A673 (cell line): ENCODE results near the gene GNA14. TPM values are rescaled to one million over a fixed set of nuclear protein-coding genes. Genes with fewer than 3 reads are reported as not detected.
"Not testable (repeated sequence)": the region's sequence is repeated elsewhere in the genome, so short reads cannot be mapped to it uniquely, and the experiment has no call there.

Experiments
- BruUV-seq: library from RNA; stranded (reverse); fragments of 400-500 nt; replicated peaks from 2 replicates; lab custom pipeline; 2021; lab: Mats Ljungman, UMichigan
- CTCF ChIA-PET: fragments of 300-600 bp; sonication (Branson Sonifier 250); formaldehyde crosslinking; loops from one replicate; lab custom pipeline; 2022; ENCODE audit warnings: antibody characterized with exemption; lab: Charles Lee
- POLR2A ChIA-PET: fragments of 300-600 bp; sonication (Branson Sonifier 250); formaldehyde crosslinking; loops from one replicate; lab custom pipeline; 2022; ENCODE audit warnings: antibody characterized with exemption; ENCODE audit not compliant: low non-redundant PET; lab: Charles Lee
- DNase-seq: peaks from one replicate; pipeline ENCODE4 v3.0.0-alpha.2; 2015; ENCODE audit warnings: low spot score
- H3K27ac ChIP-seq: fragments of 200-600 bp; sonication (generic); 2 replicates; pipeline ENCODE4 v1.5.1; 2016; ENCODE audit warnings: mixed run types, low read depth, mild to moderate bottlenecking, mixed read lengths, antibody characterized with exemption, low read length; ENCODE audit not compliant: poor library complexity, severe bottlenecking
- H3K27me3 ChIP-seq: fragments of 200-600 bp; sonication (generic); replicated peaks from 2 replicates; pipeline ENCODE4 v1.6.1; 2017; ENCODE audit warnings: mixed run types, low read depth, mild to moderate bottlenecking, mixed read lengths, antibody characterized with exemption, low read length; ENCODE audit not compliant: insufficient read depth, poor library complexity
- H3K36me3 ChIP-seq: fragments of 200-600 bp; sonication (generic); 2 replicates; pipeline ENCODE4 v1.6.1; 2016; ENCODE audit warnings: mixed run types, mild to moderate bottlenecking, mixed read lengths, antibody characterized with exemption, low read length; ENCODE audit not compliant: insufficient read depth, poor library complexity, severe bottlenecking
- H3K4me1 ChIP-seq: fragments of 200-600 bp; sonication (generic); 2 replicates; pipeline ENCODE4 v1.6.1; 2017; ENCODE audit warnings: mixed run types, mild to moderate bottlenecking, mixed read lengths, antibody characterized with exemption, low read length; ENCODE audit not compliant: insufficient read depth, poor library complexity, severe bottlenecking
- H3K4me3 ChIP-seq: fragments of 200-600 bp; sonication (generic); 2 replicates; pipeline ENCODE4 v1.5.1; 2016; ENCODE audit warnings: low read depth, mixed run types, mild to moderate bottlenecking, mixed read lengths, low read length; ENCODE audit not compliant: poor library complexity, severe bottlenecking
- H3K9me3 ChIP-seq: fragments of 200-600 bp; sonication (generic); 2 replicates; pipeline ENCODE4 v1.6.1; 2016; ENCODE audit warnings: mixed run types, low read depth, mild to moderate bottlenecking, mixed read lengths, antibody characterized with exemption, low read length; ENCODE audit not compliant: poor library complexity, severe bottlenecking
- CTCF ChIP-seq: fragments of 300-800, 200-600 bp; sonication (generic); conservative IDR thresholded peaks from 2 replicates; pipeline ENCODE4 v1.5.1; 2017; ENCODE audit warnings: low read depth, mild to moderate bottlenecking, antibody characterized with exemption, low read length, moderate library complexity, mixed read lengths
- EZH2 ChIP-seq: fragments of 200-600 bp; sonication (generic); IDR thresholded peaks from 2 replicates; pipeline ENCODE4 v1.6.1; 2017; ENCODE audit warnings: borderline replicate concordance, low read depth, mild to moderate bottlenecking, mixed read lengths, antibody characterized with exemption, low read length; ENCODE audit not compliant: poor library complexity, severe bottlenecking
- intact Hi-C: fragments of 100-400 bp; cut with micrococcal nuclease; formaldehyde crosslinking; loops from one replicate; pipeline ENCODE4 v1.10.0; 2022; ENCODE audit not compliant: unreplicated experiment
- total RNA-seq: library from RNA; stranded (reverse); gene quantifications from 2 replicates; pipeline ENCODE4 v1.2.3, GENCODE V29; 2021

The GNA14 gene
- total RNA-seq, 1 experiment from 2014 or later: 2.7 TPM

DNA sequence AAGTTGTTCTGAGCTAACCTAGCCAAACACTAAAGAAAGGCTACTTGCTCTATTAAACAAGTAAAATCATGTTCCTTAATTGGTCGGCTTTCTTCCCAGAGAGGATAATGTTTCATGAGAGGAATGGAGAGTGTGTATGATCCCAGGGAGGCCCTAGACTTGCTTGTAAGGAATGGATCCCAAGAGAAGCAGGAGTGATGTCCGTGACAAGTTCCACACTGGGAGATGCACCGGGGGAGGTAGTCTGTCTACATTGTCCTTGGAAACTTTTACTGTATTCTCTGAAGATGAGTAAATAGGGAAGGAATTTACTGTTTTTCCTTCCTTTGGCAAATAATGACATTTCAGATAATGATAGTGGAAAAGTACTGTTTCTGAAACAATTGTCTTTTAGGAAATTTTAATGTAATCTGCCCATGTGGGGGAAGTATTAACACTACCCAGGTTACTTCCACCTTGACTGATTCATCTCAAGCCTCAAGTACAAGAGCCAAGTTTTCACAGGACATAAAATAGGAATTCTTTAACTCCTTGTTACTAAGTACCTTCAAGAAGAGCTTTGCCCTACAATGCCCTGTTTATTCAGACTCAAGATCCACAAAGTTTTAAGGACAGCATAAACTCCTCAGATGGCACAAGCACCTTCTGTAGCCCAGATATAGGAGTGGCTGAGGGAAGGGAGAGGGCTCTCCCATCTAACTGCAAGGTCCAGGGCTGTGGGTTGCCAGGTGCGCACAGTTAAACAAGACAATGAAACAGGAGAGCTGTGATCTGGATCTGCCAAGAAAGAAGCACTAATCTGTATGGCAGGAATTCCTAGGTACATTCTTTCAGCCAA is 152.1 kb downstream of the GNA14 start:
- ChIA-PET CTCF (no interaction called here), POLR2A (no interaction called here)

DNA sequence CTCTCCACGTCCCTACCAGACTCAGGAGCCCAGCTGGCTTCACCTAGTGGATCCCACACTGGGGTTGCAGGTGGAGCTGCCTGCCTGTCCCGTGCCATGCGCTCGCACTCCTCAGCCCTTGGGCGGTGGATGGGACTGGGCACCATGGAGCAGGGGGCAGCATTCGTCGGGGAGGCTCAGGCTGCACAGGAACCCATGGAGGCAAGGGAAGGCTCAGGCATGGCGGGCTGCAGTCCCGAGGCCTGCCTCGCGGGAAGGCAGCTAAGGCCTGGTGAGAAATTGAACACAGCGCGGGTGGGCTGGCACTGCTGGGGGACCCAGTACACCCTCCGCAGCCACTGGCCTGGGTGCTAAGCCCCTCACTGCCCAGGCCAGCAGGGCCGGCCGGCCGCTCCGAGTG is 157.8 kb downstream of the GNA14 start:
- H3K27me3 ChIP-seq, H3K9me3 ChIP-seq, H3K36me3 ChIP-seq, intact Hi-C loops, H3K4me3 ChIP-seq, BruUV-seq, POLR2A ChIA-PET, DNase-seq, H3K27ac ChIP-seq, H3K4me1 ChIP-seq, CTCF ChIA-PET: not testable (repeated sequence)

More for the DNA sequence above, 152.1 kb downstream of the GNA14 start:
- BruUV-seq: no TSS peak
- H3K27ac ChIP-seq: peak overlapping the region; percentile 42
- no peaks in the 10 kb centered on the region for H3K27me3 ChIP-seq
- H3K4me1 ChIP-seq: peaks cover 15% of the 10 kb centered on the region
- intact Hi-C loops: no loop called here
- no peaks in the 10 kb centered on the region for H3K36me3 ChIP-seq
- H3K4me3 ChIP-seq: no peak overlapping the region
- DNase-seq: peak; percentile 83
- no peak for TF ChIP-seq EZH2
- no peak for TF ChIP-seq CTCF
- H3K9me3 ChIP-seq: no peaks in the 10 kb centered on the region

- BruUV-seq, H3K27ac ChIP-seq, H3K4me1 ChIP-seq, POLR2A ChIA-PET, DNase-seq, H3K4me3 ChIP-seq, H3K36me3 ChIP-seq, H3K9me3 ChIP-seq, H3K27me3 ChIP-seq: not testable (repeated sequence)
- intact Hi-C loops: loop anchor here (2.0 kb wide), 1 partner anchor 33 kb away; no protein-coding TSS in a partner anchor
- CTCF ChIA-PET: interaction anchor here (0.5 to 1.4 kb wide), 3 partner anchors 56 to 725 kb away, joined by 3 to 6 read pairs (median 4); no protein-coding TSS in a partner anchor
These were observed 158.5 kb downstream of the GNA14 start for GRCh38 chr9:77489405-77490163.
